ENCODE results near the gene ATP1B1.

Gene ATP1B1

GRCh38 chr1:169106095-169106920 is at the start of gene ATP1B1:
Gene ATP1B1 (plus strand): TSS chr1:169106690. CDS start chr1:169106830, 140 bp downstream.
- DNase-seq (ENCODE audit: low spot score) = peak; percentile 95

- no peak for DNase-seq (ENCODE audit: low spot score)
Observed at GRCh38 chr1:169059421-169059820, 47.1 kb upstream of the ATP1B1 start.

GRCh38 chr1:169060043-169060722 is 46.3 kb upstream of the ATP1B1 start:
- no peak for DNase-seq (ENCODE audit: low spot score)

GRCh38 chr1:169060919-169061639 is 45.4 kb upstream of the ATP1B1 start:
- no peak for DNase-seq (ENCODE audit: low spot score)

- DNase-seq (ENCODE audit: low spot score) = no peak
Observed at GRCh38 chr1:169062152-169062551, 44.3 kb upstream of the ATP1B1 start.

GRCh38 chr1:169064103-169064502 is 42.4 kb upstream of the ATP1B1 start:
- no peak for DNase-seq (ENCODE audit: low spot score)

- no peak for DNase-seq (ENCODE audit: low spot score)
Observed at GRCh38 chr1:169070547-169070946, 35.9 kb upstream of the ATP1B1 start.

- DNase-seq (ENCODE audit: low spot score) = no peak
Observed at GRCh38 chr1:169070958-169071357, 35.5 kb upstream of the ATP1B1 start.

GRCh38 chr1:169072945-169073725 is 33.4 kb upstream of the ATP1B1 start:
- no peak for DNase-seq (ENCODE audit: low spot score)

- no peak for DNase-seq (ENCODE audit: low spot score)
Observed at GRCh38 chr1:169078163-169078883, 28.2 kb upstream of the ATP1B1 start.

GRCh38 chr1:169081503-169082123 is 24.9 kb upstream of the ATP1B1 start:
- no peak for DNase-seq (ENCODE audit: low spot score)

- no peak for DNase-seq (ENCODE audit: low spot score)
Observed at GRCh38 chr1:169085911-169086310, 20.6 kb upstream of the ATP1B1 start.

GRCh38 chr1:169086603-169087455 is 19.7 kb upstream of the ATP1B1 start:
- no peak for DNase-seq (ENCODE audit: low spot score)

- DNase-seq (ENCODE audit: low spot score) = no peak
Observed at GRCh38 chr1:169087876-169088275, 18.6 kb upstream of the ATP1B1 start.

GRCh38 chr1:169089776-169090175 is 16.7 kb upstream of the ATP1B1 start:
- no peak for DNase-seq (ENCODE audit: low spot score)

GRCh38 chr1:169090308-169090899 is 16.1 kb upstream of the ATP1B1 start:
- DNase-seq (ENCODE audit: low spot score) = no peak

- no peak for DNase-seq (ENCODE audit: low spot score)
Observed at GRCh38 chr1:169090900-169091311, 15.6 kb upstream of the ATP1B1 start.

- DNase-seq (ENCODE audit: low spot score) = no peak
Observed at GRCh38 chr1:169091480-169091941, 15.0 kb upstream of the ATP1B1 start.

- no peak for DNase-seq (ENCODE audit: low spot score)
Observed at GRCh38 chr1:169092399-169092798, 14.1 kb upstream of the ATP1B1 start.

Measured in GM03348 (cell line).